Activated T-helper 17 cell treated with anti-CD3 and anti-CD28 coated beads, Interleukin-2, amount 50 U/mL, for 72 hours (primary cell): ENCODE measurements around the gene TNFRSF8. TPM values are rescaled to one million over a fixed set of nuclear protein-coding genes. Genes with fewer than 3 reads are reported as not detected.

Experiments used
- ATAC-seq: fragments of 150-1000 bp; cut with Tn5 transposase; replicated peaks from 2 replicates; pipeline ENCODE4 v1.10.0; 2021; ENCODE audit warnings: mild to moderate bottlenecking, moderate library complexity
- H3K27ac Mint-ChIP-seq: one replicate; pipeline ENCODE4 v1.8.0; 2022; ENCODE audit warnings: mixed read lengths
- H3K27me3 Mint-ChIP-seq: one replicate; pipeline ENCODE4 v1.8.0; 2022; ENCODE audit warnings: mixed read lengths
- H3K36me3 Mint-ChIP-seq: one replicate; pipeline ENCODE4 v1.8.0; 2022; ENCODE audit warnings: low read depth, mild to moderate bottlenecking, mixed read lengths
- H3K4me1 Mint-ChIP-seq: one replicate; pipeline ENCODE4 v1.8.0; 2022; ENCODE audit warnings: mixed read lengths
- H3K4me3 Mint-ChIP-seq: one replicate; pipeline ENCODE4 v1.8.0; 2022; ENCODE audit warnings: mild to moderate bottlenecking, mixed read lengths
- H3K9me3 Mint-ChIP-seq: one replicate; pipeline ENCODE4 v1.8.0; 2022; ENCODE audit warnings: mixed read lengths
- total RNA-seq, 2 donors: library from RNA; stranded (reverse); gene quantifications; one replicate each; pipeline ENCODE4 v1.2.3, GENCODE V29; 2022

The TNFRSF8 gene
- total RNA-seq, 2 donors from 2014 or later, result 35.3 to 216 TPM

DNA sequence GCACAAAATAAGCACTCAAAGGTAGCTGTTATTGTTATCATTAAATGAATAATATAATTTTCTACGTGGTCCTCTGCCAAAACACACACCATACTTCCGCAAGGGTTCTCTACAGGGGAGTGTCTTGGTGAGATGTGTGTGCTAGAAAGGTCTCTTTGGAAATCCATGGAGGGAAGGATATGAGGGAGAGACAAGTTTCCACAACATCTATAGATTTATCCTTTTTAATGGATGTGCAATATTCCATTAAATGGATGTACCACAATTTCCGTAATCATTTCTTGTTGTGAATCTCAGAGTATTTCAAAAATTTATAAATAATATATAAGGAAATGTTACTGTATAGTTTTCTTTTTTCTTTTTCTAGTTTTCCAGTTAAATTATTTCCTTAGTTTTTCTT lies 2.6 kb upstream of the TNFRSF8 start:
- H3K4me1 Mint-ChIP-seq, result peaks cover 37% of the 10 kb centered on the region
- H3K4me3 Mint-ChIP-seq, result peak overlapping the region; percentile 50
- no peak for ATAC-seq
- H3K9me3 Mint-ChIP-seq, result no peaks in the 10 kb centered on the region
- H3K27ac Mint-ChIP-seq, result no peak overlapping the region
- peaks cover 13% of the 10 kb centered on the region for H3K36me3 Mint-ChIP-seq
- H3K27me3 Mint-ChIP-seq, result peaks cover 16% of the 10 kb centered on the region

DNA sequence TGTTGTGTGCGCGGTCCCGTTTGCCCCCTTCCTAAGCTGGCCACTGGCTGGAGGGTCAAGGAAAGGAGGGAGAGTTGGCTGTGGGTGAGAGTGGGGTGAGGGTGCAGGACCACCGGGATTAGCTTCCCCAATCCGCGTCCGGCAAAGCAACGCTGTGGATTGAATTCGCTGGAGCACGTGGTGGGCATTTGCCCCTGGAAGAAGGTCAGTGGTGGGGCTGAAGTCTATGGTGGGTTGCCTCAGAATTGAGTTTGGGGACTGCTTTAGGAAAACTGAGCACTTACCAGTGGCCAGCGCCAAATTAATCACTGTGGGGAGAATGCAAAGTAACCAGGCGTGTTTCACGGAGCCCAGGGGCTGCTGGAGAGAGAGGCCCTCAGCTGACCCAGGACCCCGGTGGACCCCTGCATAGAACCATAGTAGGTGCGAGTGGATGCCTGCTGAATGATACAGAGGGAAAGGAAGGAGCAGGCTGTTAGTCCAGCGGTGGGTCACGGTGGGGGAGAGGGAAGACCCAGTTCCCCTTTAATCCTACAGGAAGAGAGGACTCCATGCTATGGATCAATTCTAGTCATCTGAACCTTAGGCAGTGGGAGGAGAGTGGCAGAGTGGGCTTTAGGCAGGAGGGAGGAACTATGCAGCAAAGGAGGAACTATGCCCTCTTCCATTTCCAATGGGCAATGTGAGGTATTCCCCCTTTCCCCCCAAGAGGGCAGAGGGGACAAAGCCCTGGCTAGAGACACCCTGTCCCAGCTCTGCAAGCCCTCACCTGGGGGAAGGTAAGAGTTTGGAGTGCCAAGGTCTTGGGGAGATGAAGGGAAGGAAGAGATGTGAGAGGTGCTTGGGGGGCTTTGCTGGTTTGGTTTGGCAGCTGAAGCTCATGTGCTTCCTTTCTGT lies 1.2 kb downstream of the TNFRSF8 start:
- Mint-ChIP-seq H3K9me3 (no peaks in the 10 kb centered on the region), H3K36me3 (peaks cover 41% of the 10 kb centered on the region), H3K27ac (peak overlapping the region; percentile 11), H3K4me1 (peaks cover 47% of the 10 kb centered on the region), H3K27me3 (peaks cover 20% of the 10 kb centered on the region), H3K4me3 (peak overlapping the region; percentile 76)
- ATAC-seq, result no peak

DNA sequence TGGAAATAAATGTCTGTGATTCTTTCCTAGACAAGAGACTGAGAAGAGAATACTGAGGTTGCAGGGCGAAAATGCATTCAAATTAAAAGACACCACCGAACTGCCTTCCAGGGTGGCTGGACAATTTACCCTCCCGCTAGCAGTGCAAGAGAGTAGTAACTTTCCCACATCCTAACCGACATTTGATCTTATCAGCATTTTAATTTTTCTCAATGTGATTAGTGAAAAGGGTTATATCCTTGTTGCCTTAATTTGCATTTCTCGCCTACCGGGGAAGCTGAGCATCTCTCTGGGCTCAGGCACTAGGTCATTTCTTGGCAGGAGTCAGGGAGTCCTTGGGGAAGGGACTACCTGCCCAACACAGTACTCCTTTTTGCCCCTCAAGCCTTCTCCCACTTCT lies 2.8 kb downstream of the TNFRSF8 start:
- peak overlapping the region; percentile 76 for H3K4me3 Mint-ChIP-seq
- peak overlapping the region; percentile 65 for H3K27ac Mint-ChIP-seq
- no peaks in the 10 kb centered on the region for H3K9me3 Mint-ChIP-seq
- H3K27me3 Mint-ChIP-seq, result peaks cover 26% of the 10 kb centered on the region
- H3K4me1 Mint-ChIP-seq, result peaks cover 45% of the 10 kb centered on the region
- ATAC-seq, result peak; percentile 24
- peaks cover 49% of the 10 kb centered on the region for H3K36me3 Mint-ChIP-seq

DNA sequence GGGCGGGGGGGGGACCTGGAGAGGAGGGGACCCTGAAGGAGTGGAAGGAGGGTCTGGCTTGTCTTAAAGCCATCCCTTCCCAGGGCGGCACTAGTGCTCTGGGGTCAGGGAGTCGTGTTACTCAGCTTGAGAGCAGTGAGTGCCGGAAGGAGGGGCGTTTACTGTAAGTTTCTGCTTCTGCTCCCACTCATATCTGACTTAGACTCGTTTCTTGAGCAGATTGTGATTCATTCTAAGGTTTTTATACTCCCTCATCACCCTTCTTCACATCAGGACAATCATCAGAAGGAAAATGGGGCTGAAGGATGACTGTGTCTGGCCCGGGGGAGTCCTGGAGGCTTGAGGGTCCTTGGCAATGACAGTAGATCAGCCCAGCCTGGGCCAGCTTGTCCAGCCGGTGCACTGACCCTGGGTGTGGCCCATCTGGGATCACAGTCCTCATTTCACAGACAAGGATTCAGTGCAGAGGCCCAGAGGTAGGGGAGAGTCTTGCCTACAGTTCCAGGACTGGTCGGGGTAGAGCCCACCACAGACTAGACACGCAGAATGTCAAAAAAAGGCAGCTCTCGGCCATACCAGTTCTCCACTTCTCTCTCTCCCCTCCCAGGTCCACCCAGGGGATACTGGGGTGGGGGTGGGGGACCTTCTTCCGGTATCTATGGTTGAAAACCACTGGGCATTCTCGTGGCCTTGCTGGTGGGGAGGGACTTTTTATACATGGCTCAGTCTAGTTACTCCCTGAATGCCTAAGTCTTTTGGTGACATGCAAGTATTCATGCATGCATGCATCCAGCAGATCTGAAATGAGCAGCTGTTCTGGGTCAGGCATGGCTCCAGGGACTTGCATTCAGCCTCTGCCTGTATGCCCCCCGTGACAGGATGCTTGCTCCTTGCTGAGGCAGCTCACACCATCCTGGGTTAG lies 5.1 kb downstream of the TNFRSF8 start:
- Mint-ChIP-seq H3K27me3 (peaks cover 21% of the 10 kb centered on the region), H3K36me3 (peaks cover 61% of the 10 kb centered on the region), H3K9me3 (no peaks in the 10 kb centered on the region), H3K4me1 (peaks cover 40% of the 10 kb centered on the region), H3K4me3 (peak overlapping the region; percentile 76), H3K27ac (peak overlapping the region; percentile 97)
- ATAC-seq, result peak; percentile 82

DNA sequence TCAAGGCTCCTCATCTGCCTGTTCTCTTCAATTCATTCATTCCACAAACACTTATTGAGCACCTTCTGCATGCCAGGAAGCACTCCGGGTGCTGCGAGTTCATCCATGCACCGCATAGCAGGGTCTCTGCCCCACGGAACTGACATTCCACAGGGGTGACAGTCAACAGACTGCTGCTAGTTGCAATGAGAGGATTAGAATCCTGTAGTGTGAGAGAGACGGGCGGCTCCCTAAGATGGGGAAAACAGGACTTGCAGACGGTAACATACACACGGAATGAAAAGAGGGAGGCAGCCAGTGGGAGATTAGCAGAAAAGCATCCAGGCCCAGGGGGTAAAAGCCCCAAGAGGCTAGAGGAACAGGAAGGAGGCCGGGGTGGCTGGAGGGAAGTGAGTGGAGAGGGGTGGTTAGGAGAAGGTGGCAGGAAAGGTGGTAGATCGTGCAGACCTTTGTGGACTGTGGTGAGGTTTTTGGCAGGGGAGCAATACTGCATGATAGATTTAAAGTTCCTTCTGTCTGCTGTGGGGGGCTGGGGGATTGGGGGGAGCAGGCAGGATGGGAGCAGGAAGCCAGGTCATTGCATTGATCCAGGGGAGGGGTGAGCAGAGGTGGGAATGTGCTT lies 6.6 kb downstream of the TNFRSF8 start:
- peak overlapping the region; percentile 75 for H3K27ac Mint-ChIP-seq
- peaks cover 10% of the 10 kb centered on the region for H3K27me3 Mint-ChIP-seq
- peak overlapping the region; percentile 76 for H3K4me3 Mint-ChIP-seq
- H3K36me3 Mint-ChIP-seq, result peaks cover 56% of the 10 kb centered on the region
- no peaks in the 10 kb centered on the region for H3K9me3 Mint-ChIP-seq
- ATAC-seq, result no peak
- peaks cover 33% of the 10 kb centered on the region for H3K4me1 Mint-ChIP-seq

DNA sequence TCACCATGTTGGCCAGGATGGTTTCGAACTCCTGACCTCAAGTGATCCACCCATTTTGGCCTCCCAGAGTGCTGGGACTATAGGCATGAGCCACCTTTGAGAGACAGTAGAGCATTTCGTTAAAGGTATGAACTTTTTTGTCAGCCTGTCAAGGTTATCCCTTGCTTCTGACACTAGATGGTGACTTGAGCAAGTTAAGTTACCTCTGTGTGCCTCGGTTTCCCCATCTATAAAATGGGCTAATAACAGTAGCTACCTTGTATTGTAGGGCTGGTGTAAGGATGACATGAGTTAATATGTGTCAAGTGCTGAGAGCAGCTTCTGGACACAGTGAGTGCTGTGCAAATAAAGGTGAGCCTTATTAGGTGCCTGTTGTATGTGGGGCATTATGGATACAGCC lies 8.8 kb downstream of the TNFRSF8 start:
- H3K27ac Mint-ChIP-seq, result no peak overlapping the region
- peaks cover 29% of the 10 kb centered on the region for H3K4me1 Mint-ChIP-seq
- H3K27me3 Mint-ChIP-seq, result peaks cover 13% of the 10 kb centered on the region
- H3K4me3 Mint-ChIP-seq, result no peak overlapping the region
- peaks cover 57% of the 10 kb centered on the region for H3K36me3 Mint-ChIP-seq
- H3K9me3 Mint-ChIP-seq, result no peaks in the 10 kb centered on the region
- no peak for ATAC-seq

DNA sequence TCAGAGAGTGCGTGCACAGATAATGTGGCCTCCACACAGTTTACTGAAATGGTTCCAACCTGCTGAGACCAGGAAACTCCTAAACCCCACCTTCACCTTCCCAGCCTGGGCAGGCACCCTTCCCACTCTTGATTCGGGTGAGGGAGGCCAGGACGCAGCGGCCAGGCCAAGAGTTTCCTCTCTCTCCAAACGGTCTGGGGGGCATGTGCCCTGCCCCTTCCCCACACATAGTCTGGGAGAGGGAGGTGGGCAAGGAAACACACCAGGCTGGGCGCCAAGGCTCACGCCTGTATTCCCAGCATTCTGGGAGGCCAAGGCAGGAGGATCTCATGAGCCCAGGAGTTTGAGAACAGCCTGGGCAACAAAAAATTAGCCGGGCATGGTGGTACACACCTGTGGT lies 9.6 kb downstream of the TNFRSF8 start:
- ATAC-seq, result no peak
- Mint-ChIP-seq H3K4me3 (no peak overlapping the region), H3K4me1 (peaks cover 31% of the 10 kb centered on the region), H3K27ac (no peak overlapping the region), H3K36me3 (peaks cover 58% of the 10 kb centered on the region), H3K9me3 (no peaks in the 10 kb centered on the region), H3K27me3 (peaks cover 13% of the 10 kb centered on the region)

DNA sequence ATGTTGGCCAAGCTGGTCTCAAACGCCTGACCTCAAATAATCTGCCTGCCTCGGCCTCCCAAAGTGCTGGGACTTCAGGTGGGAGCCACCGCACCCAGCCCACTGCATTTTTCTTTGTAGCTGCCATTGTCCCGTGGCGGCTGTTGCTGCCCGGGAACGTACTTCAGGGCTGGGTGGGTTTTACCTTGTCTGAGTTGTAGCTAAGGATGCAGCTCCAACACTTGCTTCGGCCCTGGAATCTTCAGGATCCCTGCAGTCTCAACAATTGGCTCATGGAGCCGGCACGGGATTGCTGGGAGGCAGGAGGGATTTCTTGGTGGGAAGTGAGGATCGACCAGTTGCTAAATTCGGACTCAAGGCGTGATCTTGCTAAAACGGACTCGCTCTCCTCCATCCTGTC lies 10.7 kb downstream of the TNFRSF8 start:
- peaks cover 53% of the 10 kb centered on the region for H3K36me3 Mint-ChIP-seq
- H3K27ac Mint-ChIP-seq, result no peak overlapping the region
- peaks cover 27% of the 10 kb centered on the region for H3K4me1 Mint-ChIP-seq
- ATAC-seq, result no peak
- peaks cover 17% of the 10 kb centered on the region for H3K27me3 Mint-ChIP-seq
- no peak overlapping the region for H3K4me3 Mint-ChIP-seq
- no peaks in the 10 kb centered on the region for H3K9me3 Mint-ChIP-seq

DNA sequence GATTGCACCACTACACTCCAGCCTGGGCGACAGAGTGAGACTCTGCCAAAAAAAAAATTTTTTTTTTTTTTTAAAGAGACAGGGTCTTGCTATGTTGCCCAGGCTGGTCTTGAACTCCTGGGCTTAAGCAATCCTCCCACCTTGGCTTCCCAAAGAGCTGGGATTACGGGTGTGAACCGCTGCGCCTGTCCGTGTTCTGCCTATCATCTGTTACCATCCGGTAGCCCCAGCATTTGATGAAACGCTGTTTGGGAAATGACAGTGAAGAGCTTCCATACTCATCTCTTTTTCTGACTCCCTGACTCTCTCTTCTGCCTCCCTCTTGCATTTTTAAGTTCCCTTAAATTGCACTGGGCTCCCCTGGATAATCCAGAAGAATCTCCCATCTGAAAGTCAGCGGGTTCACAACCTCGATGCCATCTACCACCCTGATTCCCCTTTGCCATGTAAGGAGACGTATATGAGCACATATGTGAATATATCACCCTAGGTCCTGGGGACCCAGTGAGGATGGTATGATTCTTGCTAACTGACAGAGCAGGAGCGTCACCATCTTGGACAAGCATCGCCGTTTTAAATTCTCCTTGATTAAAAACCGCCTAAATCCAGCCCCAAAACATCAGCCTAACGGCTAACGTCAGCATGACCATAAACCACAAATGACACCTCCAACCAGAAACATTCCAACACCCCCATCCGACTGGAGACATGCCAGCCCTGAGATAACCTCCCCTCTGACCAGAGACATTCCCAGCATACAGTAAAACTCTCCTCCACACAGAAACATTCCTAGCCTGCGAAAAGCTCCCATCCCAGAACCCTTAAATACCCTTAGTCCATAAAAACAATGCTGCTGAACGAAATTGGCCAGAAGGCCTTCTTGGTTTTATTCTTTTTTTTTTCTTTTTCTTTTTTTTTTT lies 12.4 kb downstream of the TNFRSF8 start:
- H3K4me1 Mint-ChIP-seq, result peaks cover 27% of the 10 kb centered on the region
- H3K9me3 Mint-ChIP-seq, result no peaks in the 10 kb centered on the region
- peaks cover 11% of the 10 kb centered on the region for H3K27me3 Mint-ChIP-seq
- no peak for ATAC-seq
- H3K36me3 Mint-ChIP-seq, result peaks cover 48% of the 10 kb centered on the region
- H3K27ac Mint-ChIP-seq, result peak overlapping the region; percentile 39
- H3K4me3 Mint-ChIP-seq, result no peak overlapping the region

DNA sequence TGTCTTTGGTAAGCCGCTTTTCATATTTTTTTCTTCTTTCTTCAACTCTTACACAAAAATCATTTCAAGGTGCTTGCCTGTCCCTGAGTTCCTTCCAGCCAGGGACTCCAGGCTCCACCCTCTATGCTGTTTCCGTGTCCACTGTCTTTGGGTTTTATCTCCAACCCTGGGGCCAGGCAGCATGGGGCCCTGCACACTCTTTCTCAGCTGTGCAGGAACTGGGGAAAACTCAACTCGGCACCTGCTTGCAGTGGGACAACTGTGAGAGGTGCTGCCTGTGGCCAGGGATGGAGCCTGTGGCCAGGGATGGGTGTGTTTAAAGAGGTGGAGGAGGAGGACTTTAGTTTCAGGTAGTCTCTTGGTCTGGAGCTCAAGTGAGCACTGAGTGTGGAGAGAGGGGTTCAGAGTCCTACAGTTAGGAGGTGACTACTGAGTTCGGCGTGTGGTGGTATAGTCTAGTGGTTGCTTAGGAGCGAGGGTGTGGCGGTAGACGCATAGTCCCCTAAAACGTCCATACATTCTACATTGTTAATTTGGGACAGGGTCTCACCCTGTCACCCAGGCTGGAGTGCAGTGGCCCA lies 13.4 kb downstream of the TNFRSF8 start:
- Mint-ChIP-seq H3K27me3 (peaks cover 11% of the 10 kb centered on the region), H3K36me3 (peaks cover 46% of the 10 kb centered on the region), H3K27ac (no peak overlapping the region), H3K4me1 (peaks cover 27% of the 10 kb centered on the region), H3K9me3 (no peaks in the 10 kb centered on the region), H3K4me3 (no peak overlapping the region)
- ATAC-seq, result no peak

DNA sequence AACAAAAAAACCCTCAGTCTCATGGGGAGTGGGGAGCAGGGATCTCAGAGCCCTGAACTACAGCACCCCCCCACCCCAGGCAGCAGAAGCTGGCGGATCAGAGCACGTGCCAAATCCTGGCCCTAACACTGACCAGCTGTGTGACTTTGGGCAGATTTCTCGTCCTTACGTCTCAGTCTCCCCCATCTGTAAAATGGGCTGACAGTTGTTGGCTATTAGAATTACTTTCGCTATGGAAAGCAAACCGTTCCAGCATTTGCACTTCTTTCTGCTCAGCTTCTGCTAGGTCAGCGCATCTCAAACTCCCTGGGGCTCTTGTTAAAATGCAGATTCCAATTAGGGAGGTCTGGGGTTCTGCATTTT lies 15.5 kb downstream of the TNFRSF8 start:
- H3K27ac Mint-ChIP-seq, result peak overlapping the region; percentile 91
- peaks cover 39% of the 10 kb centered on the region for H3K4me1 Mint-ChIP-seq
- no peak for ATAC-seq
- H3K27me3 Mint-ChIP-seq, result peaks cover 11% of the 10 kb centered on the region
- peak overlapping the region; percentile 82 for H3K4me3 Mint-ChIP-seq
- peaks cover 4% of the 10 kb centered on the region for H3K9me3 Mint-ChIP-seq
- H3K36me3 Mint-ChIP-seq, result peaks cover 44% of the 10 kb centered on the region

DNA sequence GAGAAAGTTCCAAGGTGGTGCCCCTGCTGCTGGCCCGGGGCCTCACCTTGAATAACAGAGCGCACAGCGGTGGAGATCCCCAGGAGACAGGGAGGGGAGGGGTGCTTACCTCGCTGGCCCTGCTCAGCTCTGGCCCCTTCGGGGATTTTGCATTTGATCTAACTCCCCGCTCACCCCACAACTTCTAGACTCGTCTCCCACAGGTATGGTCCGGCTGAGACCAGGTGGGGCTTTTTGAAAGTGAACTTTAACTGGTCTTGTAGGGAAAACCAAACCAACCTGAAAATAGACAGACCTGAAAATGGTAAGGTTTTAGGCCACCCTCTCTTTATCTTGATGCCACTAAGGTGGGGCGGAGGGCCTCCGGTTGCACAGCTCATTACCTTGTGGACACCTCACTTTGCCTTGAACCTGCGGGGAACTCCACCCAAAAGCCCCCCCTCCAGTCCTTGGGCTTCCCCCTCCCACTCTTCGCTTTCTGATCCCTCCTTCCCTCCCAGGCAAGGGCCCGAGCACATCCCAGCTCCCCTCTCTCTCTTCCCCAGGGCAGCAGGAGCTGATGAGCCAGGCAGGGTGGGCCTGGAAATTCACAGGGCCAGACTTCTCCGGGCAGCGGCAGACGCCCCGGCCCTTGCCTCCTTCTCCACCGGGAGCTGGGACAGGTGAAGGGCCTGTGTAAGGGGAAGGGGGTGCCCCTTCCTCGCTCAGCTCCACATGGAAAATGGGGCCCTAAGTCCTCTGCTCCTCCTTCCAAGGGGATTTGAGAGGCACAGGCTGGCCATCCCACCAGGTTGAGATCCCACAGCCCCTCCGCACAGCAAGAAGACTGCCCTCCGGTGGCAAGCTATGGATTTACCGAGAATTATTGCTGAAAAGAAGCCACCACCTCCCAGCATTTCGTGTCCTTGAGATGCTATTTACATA lies 16.1 kb downstream of the TNFRSF8 start:
- peak; percentile 80 for ATAC-seq
- Mint-ChIP-seq H3K4me3 (peak overlapping the region; percentile 82), H3K9me3 (peaks cover 4% of the 10 kb centered on the region), H3K36me3 (peaks cover 42% of the 10 kb centered on the region), H3K27me3 (peaks cover 11% of the 10 kb centered on the region), H3K27ac (peak overlapping the region; percentile 91), H3K4me1 (peaks cover 39% of the 10 kb centered on the region)
